Right lobe of liver (tissue), 4 donors: ENCODE measurements around the gene ATRNL1.
"Not testable (repeated sequence)": the region's sequence is repeated elsewhere in the genome, so short reads cannot be mapped to it uniquely, and the experiment has no call there.

Source experiments
- CTCF ChIP-seq, 4 donors: fragments of 200-600 bp in 3 of 4; fragments of 450-650 bp in 1 of 4; IDR thresholded peaks; one replicate each; pipeline versions ENCODE4 v1.5.1 to v1.8.0; 2016 to 2022; ENCODE audit warnings: antibody characterized with exemption in 4 of 4, mild to moderate bottlenecking in 2 of 4
- POLR2A ChIP-seq: fragments of 450-650 bp; IDR thresholded peaks from one replicate; pipeline ENCODE4 v1.6.1; 2017; ENCODE audit warnings: antibody characterized with exemption, mild to moderate bottlenecking
- donor health status: DM: no; HTN: no; CAD: no.
- donor health status: DM: no; HTN: no; CAD: no.
- donor health status: DM: no; HTN: yes; CAD: no.

DNA sequence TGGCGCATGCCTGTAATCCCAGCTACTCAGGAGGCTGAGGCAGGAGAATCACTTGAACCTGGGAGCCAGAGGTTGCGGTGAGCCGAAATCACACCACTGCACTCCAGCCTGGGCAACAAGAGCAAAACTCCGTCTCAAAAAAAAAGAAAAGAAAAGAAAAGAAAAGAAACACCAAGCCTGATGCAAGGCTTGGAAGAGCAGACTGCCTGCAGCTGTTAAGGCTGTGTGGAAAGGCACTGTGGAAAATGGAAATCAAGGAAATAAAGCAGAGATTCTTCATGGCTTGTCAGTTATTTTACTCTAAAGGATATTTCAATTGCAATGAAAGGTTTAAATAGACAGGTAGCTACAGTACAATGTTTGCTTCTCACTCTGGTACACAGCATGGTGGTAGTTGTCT is 735.0 kb downstream of the ATRNL1 start:
- not testable (repeated sequence) for TF ChIP-seq CTCF (IDR thresholded peaks at IDR 0.05); POLR2A
